ENCODE results near the gene MTCH1.

- TF ChIP-seq CTCF (conservative IDR thresholded peaks at IDR 0.05) (no peak), ZFX (IDR thresholded peaks at IDR 0.05) (no peak)
Observed at GRCh38 chr6:36954262-36954931, 31.6 kb downstream of the MTCH1 start, which contains the start of gene PI16.
